Activated naive CD8-positive, alpha-beta T cell treated with anti-CD3 and anti-CD28 coated beads for 36 hours (primary cell): ENCODE results near the gene ZACN. TPM values are rescaled to one million over a fixed set of nuclear protein-coding genes. Genes with fewer than 3 reads are reported as not detected.
A peak's percentile ranks its signal among the peaks of the same experiment; 100 is the strongest.

ENCODE experiments used
- DNase-seq: peaks from one replicate; pipeline ENCODE4 v3.0.0; 2021
- H3K27ac Mint-ChIP-seq: one replicate; pipeline ENCODE4 v1.8.0; 2022; ENCODE audit warnings: mild to moderate bottlenecking, moderate library complexity, mixed read lengths
- H3K27me3 Mint-ChIP-seq: one replicate; pipeline ENCODE4 v1.8.0; 2022; ENCODE audit warnings: mild to moderate bottlenecking, mixed read lengths
- H3K36me3 Mint-ChIP-seq: one replicate; pipeline ENCODE4 v1.8.0; 2021; ENCODE audit warnings: mild to moderate bottlenecking, mixed read lengths
- H3K4me1 Mint-ChIP-seq: one replicate; pipeline ENCODE4 v1.8.0; 2021; ENCODE audit warnings: mixed read lengths
- H3K4me3 Mint-ChIP-seq: one replicate; pipeline ENCODE4 v1.8.0; 2022; ENCODE audit warnings: mild to moderate bottlenecking, moderate library complexity, mixed read lengths
- H3K9me3 Mint-ChIP-seq: one replicate; pipeline ENCODE4 v1.8.0; 2022; ENCODE audit warnings: mixed read lengths
- total RNA-seq, 2 experiments: library from RNA; stranded (reverse); gene quantifications; one replicate each; pipeline ENCODE4 v1.2.3, GENCODE V29; 2021

Gene ZACN
- total RNA-seq, 2 experiments from 2014 or later, result 3.7 TPM

DNA sequence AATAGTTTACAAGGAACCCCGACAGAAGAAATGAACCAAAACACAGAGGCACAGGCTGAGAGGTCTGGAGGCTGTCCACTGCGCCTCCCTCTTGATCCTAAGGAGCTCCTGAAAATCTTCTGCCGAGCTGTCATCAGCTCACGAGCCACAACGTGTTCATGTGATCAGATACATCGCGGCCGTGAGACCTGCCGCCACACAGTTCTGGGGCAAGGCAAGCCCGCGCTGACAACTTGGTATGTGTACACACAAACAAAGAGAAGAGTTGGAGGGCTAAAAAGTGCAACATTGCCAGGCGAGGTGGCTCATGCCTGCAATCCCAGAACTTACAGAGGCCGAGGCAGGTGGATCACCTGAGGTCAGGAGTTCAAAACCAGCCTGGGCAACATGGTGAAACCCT is 17.0 kb downstream of the ZACN start:
- DNase-seq, result no peak
- no peak overlapping the region for H3K4me3 Mint-ChIP-seq
- no peaks in the 10 kb centered on the region for H3K9me3 Mint-ChIP-seq
- H3K27me3 Mint-ChIP-seq, result no peaks in the 10 kb centered on the region
- H3K4me1 Mint-ChIP-seq, result peaks cover 2% of the 10 kb centered on the region
- peaks cover 16% of the 10 kb centered on the region for H3K36me3 Mint-ChIP-seq
- H3K27ac Mint-ChIP-seq, result no peak overlapping the region

- H3K27ac Mint-ChIP-seq, result no peak overlapping the region
- peaks cover 19% of the 10 kb centered on the region for H3K36me3 Mint-ChIP-seq
- no peak overlapping the region for H3K4me3 Mint-ChIP-seq
- no peak for DNase-seq
- H3K4me1 Mint-ChIP-seq, result peaks cover 16% of the 10 kb centered on the region
- H3K9me3 Mint-ChIP-seq, result no peaks in the 10 kb centered on the region
- no peaks in the 10 kb centered on the region for H3K27me3 Mint-ChIP-seq
Measured at GRCh38 chr17:76097716-76098295, 18.8 kb downstream of the ZACN start.

DNA sequence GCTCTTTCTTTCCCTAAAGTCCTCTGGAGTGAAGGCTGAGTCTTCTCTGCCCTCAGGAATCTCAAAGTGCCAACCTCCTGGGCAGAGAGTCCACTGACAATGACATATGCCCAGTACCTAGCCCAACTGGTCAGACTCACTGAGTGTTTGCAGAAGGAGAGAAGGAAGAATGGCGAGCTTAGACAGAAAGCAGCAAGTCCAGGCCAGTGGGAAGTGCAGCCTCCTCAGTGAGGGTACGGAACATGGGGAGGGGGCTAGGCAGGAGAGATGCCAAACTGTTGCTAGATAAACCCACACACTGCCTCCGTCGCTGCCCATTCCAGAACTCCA is 23.9 kb downstream of the ZACN start:
- Mint-ChIP-seq H3K4me1 (peaks cover 19% of the 10 kb centered on the region), H3K4me3 (peak overlapping the region; percentile 99), H3K27ac (peak overlapping the region; percentile 95), H3K36me3 (peaks cover 10% of the 10 kb centered on the region), H3K27me3 (no peaks in the 10 kb centered on the region), H3K9me3 (no peaks in the 10 kb centered on the region)
- DNase-seq, result no peak

GRCh38 chr17:76103274-76104139 is 24.5 kb downstream of the ZACN start, which contains the start of gene EXOC7:
EXOC7 (minus strand) TSS chr17:76103787; CDS start chr17:76103692, 95 bp downstream.
- peak; percentile 94 for DNase-seq
- Mint-ChIP-seq H3K27me3 (no peaks in the 10 kb centered on the region), H3K9me3 (no peaks in the 10 kb centered on the region), H3K27ac (peak within 1 kb of the TSS; percentile 95), H3K4me3 (peak within 1 kb of the TSS; percentile 99), H3K36me3 (peaks cover 9% of the 10 kb centered on the region), H3K4me1 (peaks cover 19% of the 10 kb centered on the region)

GRCh38 chr17:76104140-76104895 is 25.3 kb downstream of the ZACN start:
- H3K27ac Mint-ChIP-seq, result peak overlapping the region; percentile 95
- H3K36me3 Mint-ChIP-seq, result peaks cover 9% of the 10 kb centered on the region
- peaks cover 19% of the 10 kb centered on the region for H3K4me1 Mint-ChIP-seq
- DNase-seq, result no peak
- H3K27me3 Mint-ChIP-seq, result no peaks in the 10 kb centered on the region
- peak overlapping the region; percentile 99 for H3K4me3 Mint-ChIP-seq
- H3K9me3 Mint-ChIP-seq, result no peaks in the 10 kb centered on the region

DNA sequence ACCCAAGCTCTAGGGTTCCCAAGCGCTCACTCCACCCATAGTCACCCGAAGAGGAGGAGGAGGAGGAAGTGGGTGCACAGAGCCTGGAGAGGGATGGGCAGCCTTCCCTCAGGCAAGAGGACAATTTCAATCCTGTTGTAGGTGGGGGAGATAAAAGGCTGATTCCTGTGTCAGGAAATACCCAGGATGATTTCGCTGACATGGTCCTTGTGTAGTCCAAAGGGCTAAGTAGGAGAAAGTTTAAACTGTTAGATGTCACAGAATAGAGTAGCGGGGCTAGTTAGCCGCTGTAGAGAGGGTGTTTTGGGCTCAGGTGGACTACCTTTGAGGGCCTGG is 25.9 kb downstream of the ZACN start:
- peak overlapping the region; percentile 99 for H3K4me3 Mint-ChIP-seq
- no peaks in the 10 kb centered on the region for H3K27me3 Mint-ChIP-seq
- no peak for DNase-seq
- H3K4me1 Mint-ChIP-seq, result peaks cover 19% of the 10 kb centered on the region
- H3K27ac Mint-ChIP-seq, result peak overlapping the region; percentile 95
- H3K9me3 Mint-ChIP-seq, result no peaks in the 10 kb centered on the region
- H3K36me3 Mint-ChIP-seq, result peaks cover 9% of the 10 kb centered on the region

DNA sequence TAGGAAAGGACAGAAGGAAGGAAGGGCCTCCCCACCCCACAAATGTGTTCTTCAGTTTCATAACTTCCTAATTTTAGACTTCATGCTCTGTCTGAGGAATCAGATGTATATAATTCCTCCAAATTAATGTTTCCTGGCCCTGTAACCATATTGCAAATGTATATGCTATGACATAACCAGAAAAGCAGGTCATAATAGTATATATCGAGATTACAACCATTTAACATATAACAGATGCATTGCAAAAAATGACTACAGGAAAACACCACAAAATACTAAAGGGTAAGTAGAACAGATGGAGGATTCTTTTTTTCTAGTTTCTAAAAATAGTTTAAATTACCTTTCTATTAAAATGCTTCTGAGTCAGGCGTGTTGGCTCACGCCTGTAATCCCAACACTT is 27.7 kb downstream of the ZACN start:
- Mint-ChIP-seq H3K4me1 (peaks cover 12% of the 10 kb centered on the region), H3K36me3 (peaks cover 3% of the 10 kb centered on the region), H3K4me3 (no peak overlapping the region), H3K27ac (no peak overlapping the region), H3K9me3 (no peaks in the 10 kb centered on the region), H3K27me3 (no peaks in the 10 kb centered on the region)
- DNase-seq, result no peak

- H3K36me3 Mint-ChIP-seq, result peaks cover 3% of the 10 kb centered on the region
- H3K9me3 Mint-ChIP-seq, result no peaks in the 10 kb centered on the region
- DNase-seq, result no peak
- no peaks in the 10 kb centered on the region for H3K27me3 Mint-ChIP-seq
- H3K4me3 Mint-ChIP-seq, result no peak overlapping the region
- no peak overlapping the region for H3K27ac Mint-ChIP-seq
- H3K4me1 Mint-ChIP-seq, result peaks cover 7% of the 10 kb centered on the region
Measured at GRCh38 chr17:76107509-76107908, 28.5 kb downstream of the ZACN start.

GRCh38 chr17:76111956-76112355 is 33.0 kb downstream of the ZACN start:
- no peaks in the 10 kb centered on the region for H3K4me1 Mint-ChIP-seq
- H3K27me3 Mint-ChIP-seq, result no peaks in the 10 kb centered on the region
- H3K36me3 Mint-ChIP-seq, result no peaks in the 10 kb centered on the region
- no peak overlapping the region for H3K4me3 Mint-ChIP-seq
- H3K9me3 Mint-ChIP-seq, result no peaks in the 10 kb centered on the region
- H3K27ac Mint-ChIP-seq, result no peak overlapping the region
- DNase-seq, result no peak

DNA sequence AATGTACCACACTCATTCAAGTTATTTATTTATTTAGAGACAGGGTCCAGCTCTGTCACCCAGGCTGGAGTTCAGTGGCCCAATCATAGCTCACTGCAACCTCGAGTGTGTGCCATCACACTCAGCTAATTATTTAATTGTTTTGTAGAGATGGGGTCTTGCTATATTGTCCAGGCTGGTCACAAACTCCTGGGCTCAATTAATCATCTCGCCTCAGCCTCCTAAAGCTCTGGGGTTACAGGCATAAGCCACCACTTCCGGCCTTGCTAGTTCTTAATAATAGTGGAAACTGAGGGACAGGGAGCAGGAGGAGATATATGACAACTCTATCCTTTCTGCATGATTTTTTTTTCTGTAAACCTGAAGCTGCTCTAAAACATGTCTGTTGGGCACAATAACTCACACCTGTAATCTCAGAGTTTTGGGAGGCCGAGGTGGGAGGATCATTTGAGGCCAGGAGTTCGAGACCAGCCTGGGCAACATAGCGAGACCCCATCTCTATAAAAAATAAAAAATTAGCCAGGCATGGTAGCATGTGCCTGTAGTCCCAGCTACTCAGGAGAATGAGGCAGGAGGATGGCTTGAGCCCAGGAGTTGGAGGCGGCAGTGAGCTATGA is 36.3 kb downstream of the ZACN start:
- no peaks in the 10 kb centered on the region for H3K4me1 Mint-ChIP-seq
- no peaks in the 10 kb centered on the region for H3K27me3 Mint-ChIP-seq
- H3K9me3 Mint-ChIP-seq, result no peaks in the 10 kb centered on the region
- H3K36me3 Mint-ChIP-seq, result no peaks in the 10 kb centered on the region
- no peak overlapping the region for H3K4me3 Mint-ChIP-seq
- no peak for DNase-seq
- no peak overlapping the region for H3K27ac Mint-ChIP-seq

DNA sequence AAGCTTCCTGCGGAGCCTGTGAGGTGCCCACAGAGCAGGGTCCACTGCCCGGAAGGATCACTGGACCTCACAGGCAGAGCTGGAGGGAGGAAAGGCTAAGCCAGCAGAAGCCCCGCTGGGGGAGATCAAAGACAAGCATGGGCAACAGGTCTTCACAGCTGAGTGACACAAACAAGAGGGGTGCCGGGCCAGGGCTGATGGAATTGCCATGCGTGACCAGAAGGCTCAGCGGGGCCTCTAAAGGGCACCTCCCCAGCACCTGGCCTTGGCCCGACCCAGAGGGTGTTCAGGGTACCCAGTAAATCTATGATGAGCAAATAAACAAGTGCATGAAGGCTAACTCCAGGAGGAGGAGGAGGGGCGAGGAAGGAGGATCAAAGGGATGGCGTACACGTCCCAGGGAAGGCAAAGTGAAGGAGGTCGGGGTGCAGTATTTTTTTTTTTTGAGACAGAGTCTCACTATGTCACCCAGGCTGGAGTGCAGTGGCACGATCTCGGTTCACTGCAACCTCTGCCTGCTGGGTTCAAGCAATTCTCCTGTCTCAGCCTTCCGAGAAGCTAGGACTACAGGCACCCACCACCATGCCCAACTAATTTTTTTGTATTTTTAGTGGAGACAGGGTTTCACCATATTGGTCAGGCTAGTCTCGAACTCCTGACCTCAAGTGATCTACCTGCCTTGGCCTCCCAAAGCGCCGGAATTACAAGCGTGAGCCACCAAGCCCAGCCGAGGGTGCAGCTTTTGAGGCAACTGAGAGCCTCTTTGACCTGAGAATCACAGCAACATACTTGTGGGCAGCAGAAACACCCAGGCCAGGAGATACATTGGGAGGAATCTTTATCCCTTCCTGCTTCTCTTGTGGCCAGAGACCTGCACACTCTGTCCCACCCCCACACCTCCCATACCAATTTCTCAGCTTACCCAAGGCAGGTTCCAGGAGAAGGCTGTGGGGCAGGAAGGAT is 40.7 kb downstream of the ZACN start:
- H3K27ac Mint-ChIP-seq, result no peak overlapping the region
- DNase-seq, result no peak
- H3K27me3 Mint-ChIP-seq, result no peaks in the 10 kb centered on the region
- no peak overlapping the region for H3K4me3 Mint-ChIP-seq
- no peaks in the 10 kb centered on the region for H3K36me3 Mint-ChIP-seq
- no peaks in the 10 kb centered on the region for H3K9me3 Mint-ChIP-seq
- peaks cover 5% of the 10 kb centered on the region for H3K4me1 Mint-ChIP-seq

- Mint-ChIP-seq H3K4me1 (peaks cover 7% of the 10 kb centered on the region), H3K27me3 (no peaks in the 10 kb centered on the region)
Measured at GRCh38 chr17:76120658-76121008, 41.7 kb downstream of the ZACN start.

GRCh38 chr17:76121932-76122430 is 43.0 kb downstream of the ZACN start:
- H3K9me3 Mint-ChIP-seq, result no peaks in the 10 kb centered on the region
- no peaks in the 10 kb centered on the region for H3K36me3 Mint-ChIP-seq
- peak overlapping the region; percentile 62 for H3K27ac Mint-ChIP-seq
- no peaks in the 10 kb centered on the region for H3K27me3 Mint-ChIP-seq
- H3K4me1 Mint-ChIP-seq, result peaks cover 16% of the 10 kb centered on the region
- peak; percentile 49 for DNase-seq
- peak overlapping the region; percentile 54 for H3K4me3 Mint-ChIP-seq

More at GRCh38 chr17:76120658-76121008, 41.7 kb downstream of the ZACN start:
- Mint-ChIP-seq H3K27ac (no peak overlapping the region), H3K4me3 (no peak overlapping the region), H3K36me3 (no peaks in the 10 kb centered on the region), H3K9me3 (no peaks in the 10 kb centered on the region)
- no peak for DNase-seq
